Sigmoid colon (tissue), 4 donors: ENCODE measurements around the gene ARHGAP22.

Experiments
- EP300 ChIP-seq, 4 donors: sonication (generic); formaldehyde crosslinking; IDR thresholded peaks; one replicate each; pipeline ENCODE4 v1.6.1; 2017; ENCODE audit warnings: antibody characterized with exemption in 4 of 4
- POLR2A ChIP-seq, 2 donors: fragments of 450-650 bp; IDR thresholded peaks; one replicate each; pipeline ENCODE4 v1.6.1; 2016; ENCODE audit warnings: antibody characterized with exemption in 2 of 2, mild to moderate bottlenecking in 2 of 2, moderate library complexity in 2 of 2
- POLR2AphosphoS5 ChIP-seq, 4 donors: sonication (generic); formaldehyde crosslinking; IDR thresholded peaks; one replicate each; pipeline ENCODE4 v1.6.1; 2017; ENCODE audit warnings: antibody characterized with exemption in 4 of 4
- TF ChIP-seq, protein P1 (sequence below), 4 experiments: fragments of 450-650 bp in 3 of 4; fragments of 200-600 bp in 1 of 4; IDR thresholded peaks; one replicate each; pipeline ENCODE4 v1.5.1; 2016 to 2019; ENCODE audit warnings: antibody characterized with exemption in 4 of 4, mild to moderate bottlenecking in 3 of 4, moderate library complexity in 2 of 4

DNA sequence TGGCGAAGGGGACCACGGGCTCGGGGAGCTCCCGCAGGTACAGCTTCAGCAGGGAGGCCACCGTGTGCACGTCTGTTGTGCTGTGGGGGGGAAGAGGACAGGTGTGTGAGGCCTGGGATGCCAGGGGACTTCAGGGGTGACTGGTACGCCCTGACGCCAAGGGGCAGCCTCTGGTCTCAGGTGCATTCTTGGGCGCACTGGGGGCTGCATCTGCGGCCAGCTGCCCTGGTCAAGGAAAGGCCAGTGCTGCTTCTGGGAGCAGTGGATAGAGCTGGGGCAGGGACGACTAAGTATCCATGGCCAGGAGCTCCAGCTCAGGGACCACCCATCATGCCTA lies 149.8 kb downstream of the ARHGAP22 start:
- TF ChIP-seq, protein P1, sequence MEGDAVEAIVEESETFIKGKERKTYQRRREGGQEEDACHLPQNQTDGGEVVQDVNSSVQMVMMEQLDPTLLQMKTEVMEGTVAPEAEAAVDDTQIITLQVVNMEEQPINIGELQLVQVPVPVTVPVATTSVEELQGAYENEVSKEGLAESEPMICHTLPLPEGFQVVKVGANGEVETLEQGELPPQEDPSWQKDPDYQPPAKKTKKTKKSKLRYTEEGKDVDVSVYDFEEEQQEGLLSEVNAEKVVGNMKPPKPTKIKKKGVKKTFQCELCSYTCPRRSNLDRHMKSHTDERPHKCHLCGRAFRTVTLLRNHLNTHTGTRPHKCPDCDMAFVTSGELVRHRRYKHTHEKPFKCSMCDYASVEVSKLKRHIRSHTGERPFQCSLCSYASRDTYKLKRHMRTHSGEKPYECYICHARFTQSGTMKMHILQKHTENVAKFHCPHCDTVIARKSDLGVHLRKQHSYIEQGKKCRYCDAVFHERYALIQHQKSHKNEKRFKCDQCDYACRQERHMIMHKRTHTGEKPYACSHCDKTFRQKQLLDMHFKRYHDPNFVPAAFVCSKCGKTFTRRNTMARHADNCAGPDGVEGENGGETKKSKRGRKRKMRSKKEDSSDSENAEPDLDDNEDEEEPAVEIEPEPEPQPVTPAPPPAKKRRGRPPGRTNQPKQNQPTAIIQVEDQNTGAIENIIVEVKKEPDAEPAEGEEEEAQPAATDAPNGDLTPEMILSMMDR (IDR thresholded peaks at IDR 0.05): no peak
- TF ChIP-seq EP300 (IDR thresholded peaks at IDR 0.05) (no peak), POLR2A (IDR thresholded peaks at IDR 0.05) (no peak), POLR2AphosphoS5 (IDR thresholded peaks at IDR 0.05) (no peak)
